Prostate gland (tissue), 2 donors: ENCODE results near the gene ARHGEF4. TPM values are rescaled to one million over a fixed set of nuclear protein-coding genes. Genes with fewer than 3 reads are reported as not detected.
"Not testable (repeated sequence)": the region's sequence is repeated elsewhere in the genome, so short reads cannot be mapped to it uniquely, and the experiment has no call there.

Experiments used
- DNase-seq: peaks from one replicate; pipeline ENCODE4 v3.0.0-alpha.2; 2019; ENCODE audit warnings: low spot score
- H3K27ac ChIP-seq, 2 donors: fragments of 200-600 bp; sonication (generic); 2 replicates each; pipeline ENCODE4 v1.5.1; 2017 to 2019
- H3K27me3 ChIP-seq: fragments of 200-600 bp; sonication (generic); replicated peaks from 2 replicates; pipeline ENCODE4 v1.5.1; 2019; ENCODE audit not compliant: insufficient read depth
- H3K36me3 ChIP-seq, 2 donors: fragments of 200-600 bp; sonication (generic); 1 replicate in 1 of 2; 2 replicates in 1 of 2; pipeline versions ENCODE4 v1.5.1 to v1.8.1; 2017 to 2019
- H3K4me1 ChIP-seq: fragments of 200-600 bp; sonication (generic); replicated peaks from 2 replicates; pipeline ENCODE4 v1.5.1; 2019
- H3K4me3 ChIP-seq, 2 donors: fragments of 200-600 bp; sonication (generic); 2 replicates each; pipeline ENCODE4 v1.5.1; 2017 to 2019
- H3K9me3 ChIP-seq: fragments of 200-600 bp; sonication (generic); 2 replicates; pipeline ENCODE4 v1.5.1; 2017
- POLR2A ChIP-seq: fragments of 450-650 bp; IDR thresholded peaks from one replicate; pipeline ENCODE4 v1.6.1; 2016; ENCODE audit warnings: antibody characterized with exemption, mild to moderate bottlenecking
- POLR2AphosphoS5 ChIP-seq: sonication (generic); formaldehyde crosslinking; IDR thresholded peaks from one replicate; pipeline ENCODE4 v1.6.1; 2017; ENCODE audit warnings: antibody characterized with exemption
- WGBS: methylation state at CpG from one replicate; pipeline ENCODE4 v1.1.5; 2018; 5-methylcytosine and 5-hydroxymethylcytosine counted together
- intact Hi-C: fragments of 100-400 bp; cut with DNase I; formaldehyde crosslinking; loops from one replicate; pipeline ENCODE4 v1.14.2; 2022
- total RNA-seq, 2 donors: library from RNA; depleted of rRNA; stranded (reverse); fragments of >200 nt; gene quantifications; one replicate each; pipeline ENCODE4 v1.1.0, GENCODE V29; 2016
- TF ChIP-seq, protein P1 (sequence below), 4 experiments: fragments of 200-600 bp in 2 of 4; fragments of 450-650 bp in 2 of 4; sonication (generic) in 2 of 4; IDR thresholded peaks; 1 replicate in 3 of 4; 2 replicates in 1 of 4; pipeline ENCODE4 v1.5.1; 2016 to 2019; ENCODE audit warnings: antibody characterized with exemption in 4 of 4, mild to moderate bottlenecking in 2 of 4, moderate library complexity in 2 of 4

Gene ARHGEF4
- total RNA-seq, 2 donors from 2014 or later = 9.6 to 56.0 TPM

DNA sequence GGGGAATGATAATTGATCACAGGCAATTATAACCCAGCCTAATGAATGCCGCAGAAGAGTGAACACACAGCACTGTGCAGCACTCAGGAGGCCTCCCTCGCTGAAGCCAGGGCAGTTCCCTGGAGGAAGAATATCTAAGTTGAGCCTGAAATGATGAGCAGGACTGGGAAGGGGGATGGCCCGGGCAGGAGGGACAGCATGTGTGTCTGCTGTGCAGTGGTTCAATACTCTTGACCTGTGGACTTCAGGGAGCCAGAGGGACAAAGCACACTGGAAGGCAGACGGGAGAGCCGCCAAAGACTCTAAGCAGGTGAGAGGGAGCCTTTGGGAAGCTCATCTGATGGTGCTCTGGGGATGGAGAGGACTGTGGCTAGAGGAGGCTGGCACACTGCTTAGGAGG, 62.6 kb downstream of the ARHGEF4 start:
- no peaks in the 10 kb centered on the region for H3K36me3 ChIP-seq
- WGBS = 85% methylated on average over 5 of the region's 5 CpGs
- no peaks in the 10 kb centered on the region for H3K27me3 ChIP-seq
- no peak for TF ChIP-seq POLR2AphosphoS5
- TF ChIP-seq, protein P1, sequence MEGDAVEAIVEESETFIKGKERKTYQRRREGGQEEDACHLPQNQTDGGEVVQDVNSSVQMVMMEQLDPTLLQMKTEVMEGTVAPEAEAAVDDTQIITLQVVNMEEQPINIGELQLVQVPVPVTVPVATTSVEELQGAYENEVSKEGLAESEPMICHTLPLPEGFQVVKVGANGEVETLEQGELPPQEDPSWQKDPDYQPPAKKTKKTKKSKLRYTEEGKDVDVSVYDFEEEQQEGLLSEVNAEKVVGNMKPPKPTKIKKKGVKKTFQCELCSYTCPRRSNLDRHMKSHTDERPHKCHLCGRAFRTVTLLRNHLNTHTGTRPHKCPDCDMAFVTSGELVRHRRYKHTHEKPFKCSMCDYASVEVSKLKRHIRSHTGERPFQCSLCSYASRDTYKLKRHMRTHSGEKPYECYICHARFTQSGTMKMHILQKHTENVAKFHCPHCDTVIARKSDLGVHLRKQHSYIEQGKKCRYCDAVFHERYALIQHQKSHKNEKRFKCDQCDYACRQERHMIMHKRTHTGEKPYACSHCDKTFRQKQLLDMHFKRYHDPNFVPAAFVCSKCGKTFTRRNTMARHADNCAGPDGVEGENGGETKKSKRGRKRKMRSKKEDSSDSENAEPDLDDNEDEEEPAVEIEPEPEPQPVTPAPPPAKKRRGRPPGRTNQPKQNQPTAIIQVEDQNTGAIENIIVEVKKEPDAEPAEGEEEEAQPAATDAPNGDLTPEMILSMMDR (IDR thresholded peaks at IDR 0.05) = no peak
- TF ChIP-seq POLR2A = no peak
- no peak overlapping the region for H3K27ac ChIP-seq
- H3K4me1 ChIP-seq = no peaks in the 10 kb centered on the region
- DNase-seq = no peak
- H3K4me3 ChIP-seq = no peak overlapping the region
- intact Hi-C loops = no loop called here
- H3K9me3 ChIP-seq = no peaks in the 10 kb centered on the region

DNA sequence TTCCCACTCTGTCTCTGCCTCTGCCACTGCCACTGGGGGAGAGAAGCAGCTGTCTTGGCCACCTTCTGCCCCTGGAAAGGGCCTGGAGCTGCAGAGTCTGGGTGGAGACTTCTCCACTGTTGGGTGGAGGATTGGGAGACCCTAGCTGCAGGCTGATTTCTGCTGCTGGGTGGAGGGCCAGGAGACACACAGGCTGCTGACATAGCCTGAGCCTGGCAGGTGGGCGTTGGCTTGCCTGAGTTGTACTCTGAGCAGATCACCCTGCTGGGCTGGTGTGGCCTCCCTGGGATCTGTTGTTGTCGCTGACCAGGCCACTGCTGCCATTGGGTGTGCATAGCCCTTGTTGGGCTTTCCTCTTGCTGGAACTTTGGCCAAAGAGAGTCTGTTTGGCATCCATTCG, 64.3 kb downstream of the ARHGEF4 start:
- Histone ChIP-seq H3K36me3 (no peaks in the 10 kb centered on the region), H3K9me3 (no peaks in the 10 kb centered on the region), H3K27me3 (no peaks in the 10 kb centered on the region), H3K27ac (no peak overlapping the region), H3K4me3 (no peak overlapping the region), H3K4me1 (no peaks in the 10 kb centered on the region)
- TF ChIP-seq POLR2A (no peak), POLR2AphosphoS5 (no peak)
- TF ChIP-seq, protein P1 (IDR thresholded peaks at IDR 0.05) = no peak
- WGBS = 70% methylated on average over 3 of the region's 3 CpGs
- intact Hi-C loops = no loop called here
- no peak for DNase-seq

DNA sequence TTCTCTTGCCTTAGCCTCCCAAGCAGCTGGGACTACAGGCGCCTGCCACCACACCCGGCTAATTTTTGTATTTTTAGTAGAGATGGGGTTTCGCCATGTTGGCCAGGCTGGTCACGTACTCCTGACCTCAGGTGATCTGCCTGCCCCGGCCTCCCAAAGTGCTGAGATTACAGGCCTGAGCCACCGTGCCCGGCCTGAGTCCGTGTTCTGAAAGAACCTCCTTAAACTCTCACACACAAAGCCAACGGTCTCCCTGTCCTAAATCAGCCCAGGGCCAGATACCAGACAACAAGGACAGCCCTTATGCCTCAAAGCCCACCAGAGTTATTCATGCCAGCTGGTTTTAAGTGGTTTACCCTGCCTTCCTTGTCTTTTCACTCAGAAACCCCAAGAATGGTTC, 64.9 kb downstream of the ARHGEF4 start:
- H3K27ac ChIP-seq, DNase-seq, H3K4me3 ChIP-seq, intact Hi-C loops, H3K27me3 ChIP-seq, H3K4me1 ChIP-seq, H3K36me3 ChIP-seq, H3K9me3 ChIP-seq: not testable (repeated sequence)
- 95% methylated on average over 9 of the region's 9 CpGs for WGBS

DNA sequence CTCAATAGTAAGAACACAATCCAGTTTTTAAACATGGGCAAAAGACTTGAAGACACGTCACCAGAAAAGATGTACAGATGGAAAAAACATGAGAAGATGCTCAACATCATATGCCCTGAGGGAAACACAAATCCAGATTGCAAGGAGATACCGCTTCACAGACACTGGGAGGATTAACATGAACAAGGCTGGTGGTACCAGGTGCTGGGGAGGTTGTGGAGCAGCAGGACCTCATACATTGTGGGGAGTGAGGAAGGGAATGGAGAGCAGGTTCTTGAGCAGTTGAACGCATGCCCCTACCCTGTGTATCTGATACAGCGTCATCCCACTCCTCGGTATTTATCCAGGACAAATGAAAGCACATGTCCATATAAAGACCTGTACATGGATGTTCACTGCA, 72.1 kb downstream of the ARHGEF4 start:
- no peaks in the 10 kb centered on the region for H3K9me3 ChIP-seq
- H3K27ac ChIP-seq = no peak overlapping the region
- H3K27me3 ChIP-seq = no peaks in the 10 kb centered on the region
- no peaks in the 10 kb centered on the region for H3K36me3 ChIP-seq
- WGBS = 93% methylated on average over 5 of the region's 5 CpGs
- TF ChIP-seq POLR2A = no peak
- TF ChIP-seq POLR2AphosphoS5 = no peak
- TF ChIP-seq, protein P1 (IDR thresholded peaks at IDR 0.05) = no peak
- H3K4me1 ChIP-seq = no peaks in the 10 kb centered on the region
- no peak for DNase-seq
- no peak overlapping the region for H3K4me3 ChIP-seq
- intact Hi-C loops = no loop called here

DNA sequence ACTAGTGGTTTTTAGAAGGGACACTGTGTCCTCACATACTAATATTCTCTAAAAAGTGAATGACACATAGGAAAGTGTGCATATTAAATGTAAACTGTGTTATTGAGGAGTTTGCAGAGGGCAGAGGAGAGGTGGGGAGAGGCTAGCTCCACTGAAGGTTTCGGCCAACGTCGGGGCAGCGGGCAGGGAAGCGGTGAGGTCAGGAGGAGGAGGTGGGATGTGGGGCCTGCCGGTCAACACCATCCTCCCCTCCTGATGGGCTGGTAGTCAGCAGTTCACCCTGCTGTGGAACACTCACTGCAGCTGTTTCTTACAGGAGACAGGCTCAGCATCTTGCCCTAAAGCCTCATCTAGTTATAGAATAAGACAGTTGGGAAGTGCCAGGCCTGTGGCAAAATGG, 74.2 kb downstream of the ARHGEF4 start:
- DNase-seq = no peak
- Histone ChIP-seq H3K4me3 (no peak overlapping the region), H3K27ac (no peak overlapping the region), H3K9me3 (no peaks in the 10 kb centered on the region), H3K27me3 (no peaks in the 10 kb centered on the region), H3K36me3 (no peaks in the 10 kb centered on the region), H3K4me1 (no peaks in the 10 kb centered on the region)
- TF ChIP-seq, protein P1 (IDR thresholded peaks at IDR 0.05) = no peak
- no peak for TF ChIP-seq POLR2A
- WGBS = 58% methylated on average over 6 of the region's 6 CpGs
- intact Hi-C loops = no loop called here
